H1 (cell line): ENCODE data around the gene NAA10.

Experiments
- BRCA1 ChIP-seq: IDR thresholded peaks from 2 replicates; pipeline ENCODE4 v1.6.1; 2012; ENCODE audit warnings: low read depth, low read length, improper control_type of control experiment
- EP300 ChIP-seq, 2 experiments: IDR thresholded peaks; 1 replicate in 1 of 2; 2 replicates in 1 of 2; pipeline ENCODE4 v1.6.1; 2011 to 2012; ENCODE audit warnings: low read depth in 2 of 2, low read length in 2 of 2, mild to moderate bottlenecking in 2 of 2, borderline replicate concordance in 1 of 2, inconsistent platforms in 1 of 2, moderate library complexity in 1 of 2
- GABPA ChIP-seq: IDR thresholded peaks from 2 replicates; pipeline ENCODE4 v1.6.1; 2011; ENCODE audit warnings: mild to moderate bottlenecking, low read length, moderate library complexity, borderline replicate concordance; ENCODE audit not compliant: insufficient read depth
- POLR2AphosphoS5 ChIP-seq: IDR thresholded peaks from 2 replicates; pipeline ENCODE4 v1.6.1; 2011; ENCODE audit warnings: low read depth, low read length
- RAD21 ChIP-seq, 2 experiments: IDR thresholded peaks in 1 of 2; conservative IDR thresholded peaks in 1 of 2; 2 replicates each; pipeline ENCODE4 v1.6.1; 2011; ENCODE audit warnings: low read depth in 2 of 2, low read length in 2 of 2, improper control_type of control experiment in 1 of 2, inconsistent platforms in 1 of 2, mild to moderate bottlenecking in 1 of 2, moderate library complexity in 1 of 2
- RNF2 ChIP-seq: fragments of 200-900, 300-1000 bp; sonication (generic); IDR thresholded peaks from 2 replicates; pipeline ENCODE4 v1.7.1; 2016; ENCODE audit warnings: borderline replicate concordance, low read depth, mild to moderate bottlenecking, antibody characterized with exemption, low read length; ENCODE audit not compliant: poor library complexity, severe bottlenecking; ENCODE audit errors: missing control alignments
- YY1 ChIP-seq: IDR thresholded peaks from 2 replicates; pipeline ENCODE4 v1.6.1; 2011; ENCODE audit warnings: low read depth, mild to moderate bottlenecking, low read length
- TF ChIP-seq, protein P1 (sequence below), 3 experiments: IDR thresholded peaks; 1 replicate in 2 of 3; 2 replicates in 1 of 3; pipeline versions ENCODE4 v1.5.1 to v1.6.1; 2011; ENCODE audit warnings: low read length in 3 of 3, mild to moderate bottlenecking in 3 of 3, inconsistent platforms in 2 of 3, low read depth in 1 of 3, moderate library complexity in 1 of 3; ENCODE audit not compliant: insufficient read depth in 1 of 3; ENCODE audit errors: control extremely low read depth in 1 of 3
- TF ChIP-seq, protein P2 (sequence below): IDR thresholded peaks from 2 replicates; pipeline ENCODE4 v1.6.1; 2011; ENCODE audit warnings: low read length, improper control_type of control experiment

GRCh38 chrX:153928846-153929245 lies 6.0 kb downstream of the NAA10 start:
- TF ChIP-seq YY1: no peak
- TF ChIP-seq, protein P1, sequence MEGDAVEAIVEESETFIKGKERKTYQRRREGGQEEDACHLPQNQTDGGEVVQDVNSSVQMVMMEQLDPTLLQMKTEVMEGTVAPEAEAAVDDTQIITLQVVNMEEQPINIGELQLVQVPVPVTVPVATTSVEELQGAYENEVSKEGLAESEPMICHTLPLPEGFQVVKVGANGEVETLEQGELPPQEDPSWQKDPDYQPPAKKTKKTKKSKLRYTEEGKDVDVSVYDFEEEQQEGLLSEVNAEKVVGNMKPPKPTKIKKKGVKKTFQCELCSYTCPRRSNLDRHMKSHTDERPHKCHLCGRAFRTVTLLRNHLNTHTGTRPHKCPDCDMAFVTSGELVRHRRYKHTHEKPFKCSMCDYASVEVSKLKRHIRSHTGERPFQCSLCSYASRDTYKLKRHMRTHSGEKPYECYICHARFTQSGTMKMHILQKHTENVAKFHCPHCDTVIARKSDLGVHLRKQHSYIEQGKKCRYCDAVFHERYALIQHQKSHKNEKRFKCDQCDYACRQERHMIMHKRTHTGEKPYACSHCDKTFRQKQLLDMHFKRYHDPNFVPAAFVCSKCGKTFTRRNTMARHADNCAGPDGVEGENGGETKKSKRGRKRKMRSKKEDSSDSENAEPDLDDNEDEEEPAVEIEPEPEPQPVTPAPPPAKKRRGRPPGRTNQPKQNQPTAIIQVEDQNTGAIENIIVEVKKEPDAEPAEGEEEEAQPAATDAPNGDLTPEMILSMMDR (IDR thresholded peaks at IDR 0.05; ENCODE audit: control extremely low read depth in 1 of 3, insufficient read depth in 1 of 3, low read depth in 1 of 3, low read length in 3 of 3): no peak
- no peak for TF ChIP-seq POLR2AphosphoS5
- TF ChIP-seq EP300 (IDR thresholded peaks at IDR 0.05; ENCODE audit: borderline replicate concordance in 1 of 2, low read depth in 2 of 2, low read length in 2 of 2): no peak
- no peak for TF ChIP-seq GABPA
- no peak for TF ChIP-seq RAD21 (IDR thresholded peaks at IDR 0.05 in 1 of 2, conservative IDR thresholded peaks at IDR 0.05 in 1 of 2; ENCODE audit: low read depth in 2 of 2, low read length in 2 of 2)
- no peak for TF ChIP-seq RNF2
- TF ChIP-seq BRCA1: no peak
- TF ChIP-seq, protein P2, sequence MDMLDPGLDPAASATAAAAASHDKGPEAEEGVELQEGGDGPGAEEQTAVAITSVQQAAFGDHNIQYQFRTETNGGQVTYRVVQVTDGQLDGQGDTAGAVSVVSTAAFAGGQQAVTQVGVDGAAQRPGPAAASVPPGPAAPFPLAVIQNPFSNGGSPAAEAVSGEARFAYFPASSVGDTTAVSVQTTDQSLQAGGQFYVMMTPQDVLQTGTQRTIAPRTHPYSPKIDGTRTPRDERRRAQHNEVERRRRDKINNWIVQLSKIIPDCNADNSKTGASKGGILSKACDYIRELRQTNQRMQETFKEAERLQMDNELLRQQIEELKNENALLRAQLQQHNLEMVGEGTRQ: no peak
